ENCODE results near the gene COLGALT1.
"Not testable (repeated sequence)": the region's sequence is repeated elsewhere in the genome, so short reads cannot be mapped to it uniquely, and the experiment has no call there.

Gene COLGALT1

DNA sequence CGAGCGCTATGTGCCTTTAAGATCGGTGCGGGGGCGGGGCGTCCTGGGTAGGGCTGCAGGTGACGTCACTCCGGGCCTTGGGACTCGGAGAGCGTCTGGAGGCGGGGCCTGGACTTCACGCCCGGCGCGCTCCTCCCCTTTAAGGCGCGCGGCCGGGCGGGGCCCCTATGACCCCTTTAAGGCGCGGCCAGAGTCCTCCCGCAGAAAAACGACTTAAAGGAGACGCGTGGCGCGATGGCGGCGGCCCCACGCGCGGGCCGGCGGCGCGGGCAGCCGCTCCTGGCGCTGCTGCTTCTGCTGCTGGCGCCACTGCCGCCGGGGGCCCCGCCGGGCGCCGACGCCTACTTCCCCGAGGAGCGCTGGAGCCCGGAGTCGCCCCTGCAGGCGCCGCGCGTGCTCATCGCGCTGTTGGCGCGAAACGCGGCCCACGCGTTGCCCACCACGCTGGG, at the start of gene COLGALT1:
Gene COLGALT1 (plus strand): TSS at position 170 of the 449 bp plus-strand sequence. CDS start 65 bp downstream, at position 235.
- DNase-seq (ENCODE audit: low read depth) = peak; percentile 93

DNA sequence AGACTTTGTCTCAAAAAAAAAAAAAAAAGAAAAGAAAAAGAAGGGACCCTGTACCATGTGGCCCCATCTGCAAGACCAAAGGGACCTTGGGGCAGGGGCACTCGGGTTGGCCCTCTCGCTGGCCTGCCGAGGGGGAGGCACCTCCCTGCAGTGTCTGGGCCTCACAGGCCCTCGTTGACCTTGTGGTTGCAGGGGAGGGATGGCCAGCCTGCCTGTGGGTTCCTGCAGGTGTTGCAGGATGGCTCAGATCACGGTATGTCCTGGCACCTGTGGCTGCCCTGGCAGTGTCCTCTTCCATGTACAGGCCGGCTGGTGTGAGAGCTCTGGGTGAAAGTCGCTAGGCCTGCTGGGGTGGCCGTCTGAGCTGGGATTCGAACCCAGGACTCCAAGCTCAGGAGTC, 48.7 kb upstream of the COLGALT1 start:
- no peak for DNase-seq (ENCODE audit: low read depth)

DNA sequence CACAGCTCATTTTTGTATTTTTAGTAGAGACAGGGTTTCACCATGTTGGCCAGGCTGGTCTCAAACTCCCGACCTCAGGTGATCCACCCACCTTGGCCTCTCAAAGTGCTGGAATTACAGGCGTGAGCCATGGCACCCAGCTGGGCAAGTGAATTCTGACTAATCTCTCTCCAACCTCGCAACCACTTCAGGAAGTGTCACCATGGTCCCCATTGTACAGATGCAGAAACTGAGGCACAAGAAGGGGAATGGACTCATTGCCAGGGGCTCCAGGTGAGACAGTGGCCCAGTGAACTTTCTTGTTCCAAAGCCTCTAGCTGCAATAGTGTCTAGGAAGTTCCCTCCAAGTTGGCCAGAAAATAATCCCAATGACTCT, 46.9 kb upstream of the COLGALT1 start:
- not testable (repeated sequence) for DNase-seq (ENCODE audit: low read depth)

DNA sequence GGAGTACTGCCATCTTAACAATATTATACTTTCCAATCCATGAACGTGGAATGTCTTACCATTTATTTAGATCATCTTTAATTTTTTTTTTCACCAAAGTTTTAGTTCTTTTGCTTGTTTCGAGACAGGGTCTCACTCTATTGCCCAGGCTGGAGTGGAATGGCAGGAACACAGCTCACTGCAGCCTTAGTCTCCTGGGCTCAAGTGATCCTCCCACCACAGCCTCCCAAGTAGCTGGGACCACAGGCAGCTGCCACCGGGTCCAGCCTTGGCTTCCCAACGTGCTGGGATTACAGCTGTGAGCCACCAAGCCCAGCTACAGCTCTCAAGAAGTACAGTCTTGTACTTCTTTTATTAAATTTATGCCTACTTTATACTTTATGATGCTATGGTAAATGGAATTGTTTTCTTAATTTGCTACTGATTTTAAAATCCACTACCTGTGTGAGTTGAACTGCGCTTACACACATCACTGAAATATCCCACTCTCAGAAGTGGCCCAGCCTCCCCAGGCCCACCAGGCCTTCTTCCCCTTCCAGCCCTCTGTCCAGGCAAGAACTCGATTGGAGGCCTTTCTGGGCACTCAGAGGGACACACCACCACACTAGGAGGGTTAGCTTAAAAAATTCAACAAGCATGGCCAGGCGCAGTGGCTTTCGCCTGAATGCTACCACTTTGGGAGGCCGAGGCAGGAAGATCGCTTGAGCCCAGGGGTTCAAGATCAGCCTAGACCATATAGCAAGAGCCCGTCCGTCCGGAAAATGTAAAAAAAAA, 45.0 kb upstream of the COLGALT1 start:
- DNase-seq (ENCODE audit: low read depth) = no peak

DNA sequence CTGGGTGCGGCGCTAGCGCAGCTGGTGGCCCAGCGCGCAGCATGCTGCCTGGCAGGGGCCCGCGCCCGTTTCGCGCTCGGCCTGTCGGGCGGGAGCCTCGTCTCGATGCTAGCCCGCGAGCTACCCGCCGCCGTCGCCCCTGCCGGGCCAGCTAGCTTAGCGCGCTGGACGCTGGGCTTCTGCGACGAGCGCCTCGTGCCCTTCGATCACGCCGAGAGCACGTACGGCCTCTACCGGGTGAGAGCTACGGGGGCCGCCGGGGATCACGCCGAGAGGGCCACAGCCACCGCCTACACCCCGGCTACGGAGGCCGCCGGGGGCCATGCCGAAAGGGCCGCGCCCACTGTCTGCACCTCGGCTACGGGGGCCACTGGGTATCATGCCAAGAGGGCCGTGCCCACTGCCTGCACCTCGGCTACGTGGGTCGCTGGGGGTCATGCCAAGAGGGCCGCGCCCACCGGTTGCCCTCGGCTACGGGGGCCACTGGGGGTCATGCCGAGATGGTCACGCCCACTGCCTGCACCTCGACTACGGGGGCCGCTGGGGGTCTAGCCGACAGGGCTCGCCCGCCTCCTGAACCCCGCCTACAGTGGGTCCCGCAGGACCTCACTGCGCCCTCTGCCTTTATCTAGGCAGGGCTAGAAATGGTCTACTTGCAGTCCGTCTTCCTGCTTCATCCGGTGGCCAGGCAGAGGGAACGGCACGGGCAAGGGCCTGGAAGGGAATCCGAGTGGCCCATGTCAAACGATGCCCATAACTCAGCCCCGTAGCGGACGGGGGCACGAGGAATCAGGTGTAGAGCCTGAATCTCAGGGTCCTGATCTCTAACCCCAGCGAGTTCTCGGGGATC, 43.5 kb upstream of the COLGALT1 start:
- DNase-seq (ENCODE audit: low read depth) = peak; percentile 77

DNA sequence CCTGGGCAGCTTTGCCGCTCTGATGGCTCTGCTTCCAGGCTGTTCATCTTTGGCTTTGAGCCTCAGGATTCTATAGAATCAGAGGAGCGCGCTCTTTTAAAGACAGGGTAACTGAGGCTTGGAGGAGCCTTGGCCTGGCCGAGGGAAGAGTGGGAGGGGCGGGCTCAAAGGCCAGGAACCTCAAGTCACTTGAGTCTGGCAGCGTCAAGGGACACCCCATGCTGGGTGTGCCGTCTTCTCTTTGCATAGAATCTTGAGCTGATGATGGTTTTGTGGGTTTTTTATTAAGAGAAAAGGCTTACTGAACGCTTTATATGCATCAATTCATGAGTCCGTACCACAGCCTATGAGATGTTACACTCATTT, 42.9 kb upstream of the COLGALT1 start:
- no peak for DNase-seq (ENCODE audit: low read depth)

DNA sequence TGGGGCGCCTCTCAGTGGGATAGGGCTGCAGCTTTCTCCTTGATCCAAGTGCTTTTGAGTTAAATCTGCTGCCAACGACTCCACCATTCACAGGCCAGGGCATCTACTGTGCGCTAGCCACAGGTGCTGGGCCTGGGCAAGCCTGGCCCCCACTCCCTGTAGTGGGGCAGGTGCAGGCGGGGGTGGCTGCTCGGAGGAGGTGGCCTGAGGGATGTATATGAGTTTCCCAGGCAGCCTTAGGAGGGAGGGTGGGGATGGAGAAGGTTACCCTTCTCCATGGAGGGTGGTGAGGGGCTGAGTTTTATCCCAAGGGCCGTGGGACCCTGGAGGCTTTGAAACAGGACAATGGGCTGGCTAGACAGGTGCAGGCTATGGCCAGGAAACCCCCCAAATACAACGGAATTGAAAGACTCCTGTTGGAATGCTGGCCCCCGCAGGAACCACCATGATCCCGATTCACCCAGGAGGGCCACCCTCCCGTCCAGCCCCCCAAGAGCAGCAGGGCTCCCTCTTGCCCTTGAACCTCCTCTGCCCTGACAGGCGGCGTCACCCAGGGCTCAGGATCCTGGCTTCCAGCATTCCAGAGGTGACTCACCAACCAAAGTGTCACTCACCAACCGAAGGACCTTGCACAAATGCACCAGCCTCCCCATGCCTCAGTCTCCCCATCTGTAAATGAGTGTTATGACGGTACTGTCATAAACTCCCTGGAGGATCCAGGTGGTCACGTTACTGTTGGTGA, 39.9 kb upstream of the COLGALT1 start:
- DNase-seq (ENCODE audit: low read depth) = no peak

DNA sequence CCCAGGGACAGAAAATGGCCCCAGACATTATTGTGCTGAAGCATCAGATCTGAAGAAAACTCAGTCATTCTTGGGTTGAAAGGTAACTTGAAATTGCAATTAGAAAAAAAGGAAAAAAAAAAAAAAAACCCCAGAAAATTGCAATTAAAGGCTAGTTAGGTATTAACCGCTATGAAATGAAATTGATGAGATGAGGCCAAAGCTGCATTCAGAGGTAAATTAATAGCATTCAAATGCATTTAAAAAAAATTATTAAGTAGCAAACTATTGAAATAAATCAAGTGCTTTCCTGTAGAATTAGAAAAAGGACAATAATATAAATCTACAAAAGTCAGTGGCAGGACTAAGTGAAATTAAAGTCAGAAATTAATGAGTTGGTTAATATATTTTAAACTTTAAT, 37.6 kb upstream of the COLGALT1 start:
- peak; percentile 20 for DNase-seq (ENCODE audit: low read depth)

DNA sequence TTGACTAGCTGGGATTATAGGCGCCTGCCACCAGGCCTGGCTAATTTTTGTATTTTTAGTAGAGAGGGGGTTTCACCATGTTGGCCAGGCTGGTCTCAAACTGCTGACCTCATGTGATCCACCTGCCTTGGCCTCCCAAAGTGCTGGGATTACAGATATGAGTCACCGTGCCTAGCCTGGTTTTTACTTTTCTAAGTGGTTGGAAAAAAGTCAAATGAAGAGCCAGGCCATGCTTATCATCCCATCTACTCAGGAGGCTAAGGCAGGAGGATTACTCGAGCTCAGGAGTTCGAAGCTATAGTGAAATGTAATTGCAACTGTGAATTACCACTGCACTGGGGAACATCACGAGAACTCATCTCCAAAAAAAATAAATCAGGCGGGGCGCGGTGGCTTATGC, 36.8 kb upstream of the COLGALT1 start:
- DNase-seq (ENCODE audit: low read depth) = not testable (repeated sequence)

DNA sequence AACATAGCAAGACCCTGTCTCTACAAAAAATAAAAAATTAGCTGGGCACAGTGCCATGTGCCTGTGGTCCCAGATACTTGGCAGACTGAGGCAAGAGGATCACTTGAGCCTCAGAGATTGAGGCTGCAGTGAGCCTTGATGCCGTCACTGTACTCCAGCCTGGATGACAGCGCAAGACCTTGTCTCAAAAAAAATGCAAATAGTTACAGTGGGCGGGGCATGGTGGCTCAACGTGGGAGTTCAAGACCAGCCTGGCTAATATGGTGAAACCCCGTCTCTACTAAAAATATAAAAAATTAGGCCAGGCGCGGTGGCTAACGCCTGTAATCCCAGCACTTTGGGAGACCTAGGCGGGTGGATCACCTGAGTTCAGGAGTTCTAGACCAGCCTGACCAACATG, 35.5 kb upstream of the COLGALT1 start:
- peak; percentile 22 for DNase-seq (ENCODE audit: low read depth)

DNA sequence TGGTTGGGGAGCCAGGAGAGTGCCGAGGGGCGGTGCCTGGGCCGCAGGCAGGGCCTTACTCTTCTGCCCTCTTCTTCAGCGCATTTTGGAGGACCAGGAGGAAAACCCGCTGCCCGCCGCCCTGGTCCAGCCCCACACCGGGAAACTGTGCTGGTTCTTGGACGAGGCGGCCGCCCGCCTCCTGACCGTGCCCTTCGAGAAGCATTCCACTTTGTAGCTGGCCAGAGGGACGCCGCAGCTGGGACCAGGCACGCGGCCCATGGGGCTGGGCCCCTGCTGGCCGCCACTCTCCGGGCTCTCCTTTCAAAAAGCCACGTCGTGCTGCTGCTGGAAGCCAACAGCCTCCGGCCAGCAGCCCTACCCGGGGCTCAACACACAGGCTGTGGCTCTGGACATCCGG, 34.6 kb upstream of the COLGALT1 start:
- no peak for DNase-seq (ENCODE audit: low read depth)

DNA sequence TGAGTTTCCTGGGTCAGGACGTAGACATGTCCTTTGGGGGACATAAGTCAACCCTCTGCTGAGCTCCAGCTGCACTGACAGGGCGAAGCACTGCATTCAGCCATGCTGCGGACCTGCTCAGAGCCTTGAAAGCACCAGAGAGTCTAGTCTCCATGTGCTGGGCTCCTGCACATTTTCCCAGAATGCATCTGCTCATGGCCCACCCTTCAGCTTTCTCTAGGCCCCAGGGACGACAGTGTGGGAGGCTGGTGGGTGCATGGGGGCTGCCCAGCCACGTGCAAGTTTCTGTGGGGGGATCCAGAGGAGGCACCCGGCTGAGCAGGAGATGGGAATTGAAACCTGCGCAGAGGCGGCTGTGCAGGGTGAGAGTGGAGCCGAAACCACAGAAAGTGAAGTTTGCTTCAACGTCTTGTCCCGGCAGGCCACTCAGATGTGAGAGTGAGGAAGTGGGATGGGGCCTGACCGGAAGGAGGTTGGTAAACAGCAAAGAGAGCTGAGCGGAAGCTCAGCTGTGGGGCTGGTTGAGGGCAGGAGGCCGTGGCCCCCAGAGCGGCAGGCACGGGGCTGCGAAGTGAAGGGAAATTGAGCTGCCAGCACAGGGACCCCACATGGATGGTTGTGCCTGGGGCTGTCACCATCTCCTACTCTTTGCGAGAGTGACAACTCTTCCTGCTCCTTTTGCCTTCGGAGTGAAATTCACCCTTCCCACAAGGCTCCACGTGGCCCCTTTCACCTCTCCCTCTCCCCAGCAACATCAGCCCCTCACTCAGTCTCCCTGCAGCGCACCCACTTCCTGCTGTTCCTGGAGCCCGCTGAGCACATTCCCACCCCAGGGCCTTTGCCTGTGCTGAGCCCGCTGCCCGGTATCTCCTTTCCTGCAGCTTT, 32.2 kb upstream of the COLGALT1 start:
- no peak for DNase-seq (ENCODE audit: low read depth)

DNA sequence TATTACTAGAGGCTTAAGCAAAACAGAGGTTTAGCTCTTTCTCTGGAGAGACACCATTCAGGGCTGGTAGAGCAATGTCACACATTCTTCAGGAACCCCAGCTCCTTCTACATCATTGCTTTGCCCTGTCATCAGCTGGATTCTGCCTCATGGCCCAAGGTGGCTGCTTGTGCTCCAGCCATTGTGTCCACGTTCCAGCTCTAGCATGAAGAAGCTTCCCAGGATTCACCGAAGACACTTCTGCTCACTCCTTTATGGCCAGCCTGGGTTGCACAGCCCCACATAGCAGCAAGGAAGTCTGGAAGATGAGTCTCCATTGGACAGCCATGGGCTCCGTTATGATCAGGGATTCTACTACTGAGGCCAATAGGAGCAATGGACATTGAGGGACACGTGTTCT, 30.8 kb upstream of the COLGALT1 start:
- DNase-seq (ENCODE audit: low read depth) = no peak

DNA sequence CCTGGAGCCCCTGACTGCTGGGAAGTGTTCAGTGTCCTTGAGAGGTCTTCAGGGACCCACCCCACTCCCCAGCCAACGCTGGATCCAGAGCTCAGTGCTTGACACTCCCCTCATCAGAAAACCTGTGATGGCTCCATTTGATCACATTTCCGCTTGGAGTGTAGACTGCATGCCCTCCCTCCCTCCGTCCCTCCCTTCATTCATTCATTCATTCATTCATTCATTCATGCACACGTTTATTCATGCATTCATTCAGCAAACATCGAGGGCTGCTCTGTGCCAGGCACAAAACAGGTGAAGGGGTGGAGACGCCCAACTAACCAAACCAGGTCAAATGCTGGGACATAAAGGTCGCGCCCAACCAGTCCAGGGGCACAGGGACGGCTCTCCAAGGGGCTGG, 30.3 kb upstream of the COLGALT1 start:
- no peak for DNase-seq (ENCODE audit: low read depth)

DNA sequence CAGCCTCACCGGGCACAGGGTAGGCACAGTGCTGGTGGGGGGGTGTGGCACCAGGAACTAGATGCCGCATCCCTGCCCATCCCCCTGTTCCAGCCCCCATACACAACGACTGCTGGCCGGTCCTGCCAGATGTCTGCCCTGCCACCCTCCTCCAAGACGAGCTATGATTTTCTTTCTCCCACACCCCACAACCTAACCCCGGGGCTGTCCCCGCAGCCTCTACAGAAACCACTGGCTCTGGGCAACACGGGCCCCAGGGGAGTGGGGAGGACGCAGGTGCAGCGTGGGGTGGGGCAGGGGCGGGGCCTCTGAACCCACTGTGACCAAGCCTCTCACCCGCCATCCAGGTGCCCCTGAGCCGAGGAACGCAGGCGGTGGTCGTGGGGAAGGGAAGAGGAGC, 28.5 kb upstream of the COLGALT1 start:
- no peak for DNase-seq (ENCODE audit: low read depth)

DNA sequence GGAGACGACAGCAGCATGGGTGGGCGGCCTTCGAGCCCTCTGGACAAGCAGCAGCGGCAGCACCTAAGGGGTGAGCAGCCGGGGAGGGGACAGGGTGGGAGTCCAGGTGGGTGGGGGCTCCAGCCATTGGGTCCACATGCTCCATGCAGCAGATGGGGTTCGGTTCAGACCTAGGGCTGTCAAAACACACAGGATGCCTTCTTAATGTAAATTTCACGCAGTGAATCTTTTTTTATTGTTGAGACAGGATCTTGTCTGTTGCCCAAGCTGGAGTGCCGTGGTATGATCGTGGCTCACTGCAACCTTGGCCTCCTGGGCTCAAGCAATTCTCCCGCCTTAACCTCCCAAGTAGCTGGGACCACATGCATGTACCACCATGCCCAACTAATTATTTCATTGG, 28.1 kb upstream of the COLGALT1 start:
- DNase-seq (ENCODE audit: low read depth) = no peak

DNA sequence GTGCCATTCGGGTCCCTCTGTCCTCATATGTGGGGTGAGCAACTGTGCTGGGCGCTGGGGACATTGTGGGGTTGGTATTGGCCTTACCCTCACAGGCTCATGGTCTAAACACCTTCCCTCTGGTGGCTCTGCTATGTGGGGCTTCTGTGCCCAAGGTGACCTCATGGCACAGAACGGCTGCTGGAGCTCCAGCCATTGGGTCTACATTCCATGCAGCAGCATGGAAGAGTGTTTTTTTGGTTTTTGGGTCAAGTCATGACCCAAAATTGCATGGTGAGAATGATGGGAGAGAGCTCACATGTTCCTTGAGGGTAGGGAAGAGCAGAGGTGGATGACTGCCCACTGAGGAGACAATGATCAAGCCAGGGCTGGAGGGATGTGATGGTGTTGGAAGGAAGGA, 26.8 kb upstream of the COLGALT1 start:
- DNase-seq (ENCODE audit: low read depth) = no peak

DNA sequence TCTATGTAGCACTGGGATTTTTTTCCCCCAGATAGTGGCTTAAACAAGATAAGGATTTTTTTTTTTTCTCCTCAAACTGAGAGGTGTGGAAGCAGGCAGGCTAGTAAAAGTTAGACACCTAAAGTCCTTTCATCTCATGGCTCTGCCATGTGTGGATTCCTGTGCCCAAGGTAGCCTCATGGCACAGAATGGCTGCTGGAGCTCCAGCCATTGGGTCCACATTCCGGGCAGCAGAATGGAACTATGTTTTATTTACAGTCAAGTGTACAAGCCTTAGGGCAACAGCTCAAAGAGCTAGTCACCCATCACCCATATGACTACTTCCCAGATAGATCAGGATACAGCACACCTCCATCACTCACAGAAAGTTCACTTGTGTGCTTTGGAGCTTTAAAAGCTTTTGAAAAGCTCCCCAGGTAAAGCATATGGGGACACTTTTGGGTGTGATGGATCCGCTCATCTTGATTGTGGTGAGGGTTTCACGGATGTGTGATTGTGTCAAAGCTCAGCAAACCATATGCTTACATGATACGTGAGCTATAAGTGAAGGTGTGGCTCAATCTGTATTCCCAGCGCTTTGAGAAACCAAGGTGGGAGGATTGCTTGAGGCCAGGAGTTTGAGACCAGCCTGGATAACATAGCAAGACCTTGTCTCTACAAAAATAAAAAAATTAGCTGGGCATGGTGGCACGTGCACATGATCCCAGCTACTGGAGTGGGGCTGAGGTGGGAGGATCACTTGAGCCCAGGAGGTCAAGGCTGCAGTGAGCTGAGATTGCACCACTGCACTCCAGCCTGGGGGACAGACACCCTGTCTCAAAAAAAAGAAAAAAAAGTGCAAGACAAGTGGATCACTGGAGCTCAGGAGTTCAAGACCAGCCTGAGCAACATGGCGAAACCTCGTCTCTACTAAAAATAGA, 25.9 kb upstream of the COLGALT1 start:
- DNase-seq (ENCODE audit: low read depth) = no peak

DNA sequence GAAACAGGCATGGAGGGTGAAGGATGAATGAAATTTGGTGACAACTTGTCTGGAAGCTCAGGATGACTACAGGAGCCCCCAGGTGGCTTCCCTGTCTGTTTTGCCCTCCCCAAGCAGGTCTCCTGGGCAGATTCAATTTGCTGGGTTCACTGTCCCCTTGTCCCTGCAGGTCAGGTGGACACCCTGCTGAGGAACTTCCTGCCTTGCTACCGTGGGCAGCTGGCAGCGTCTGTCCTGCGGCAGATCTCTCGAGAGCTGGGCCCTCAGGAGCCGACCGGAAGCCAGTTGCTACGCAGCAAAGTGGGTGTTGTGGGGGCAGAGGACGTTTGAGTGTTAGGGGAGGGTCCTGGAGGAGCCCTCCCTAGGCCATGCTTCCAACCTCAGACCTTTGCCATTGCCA, 24.9 kb upstream of the COLGALT1 start:
- no peak for DNase-seq (ENCODE audit: low read depth)

DNA sequence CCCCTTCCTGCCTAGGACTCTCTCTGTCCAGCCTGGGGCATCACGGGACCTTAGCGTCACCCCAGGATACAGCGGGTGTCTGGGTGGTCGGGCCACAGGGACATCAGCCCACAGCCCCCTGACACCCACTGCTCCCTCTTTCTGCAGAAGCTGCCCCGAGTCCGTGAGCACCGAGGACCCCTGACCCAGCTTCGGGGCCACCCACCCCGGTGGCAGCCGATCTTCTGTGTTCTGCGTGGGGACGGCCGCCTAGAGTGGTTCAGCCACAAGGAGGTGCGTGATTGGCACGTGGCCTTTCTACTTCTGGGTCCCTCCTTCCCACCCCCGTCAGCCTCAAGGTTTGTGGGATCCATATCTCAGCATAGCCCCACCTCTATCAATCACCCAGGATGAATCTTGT, 23.3 kb upstream of the COLGALT1 start:
- DNase-seq (ENCODE audit: low read depth) = no peak

DNA sequence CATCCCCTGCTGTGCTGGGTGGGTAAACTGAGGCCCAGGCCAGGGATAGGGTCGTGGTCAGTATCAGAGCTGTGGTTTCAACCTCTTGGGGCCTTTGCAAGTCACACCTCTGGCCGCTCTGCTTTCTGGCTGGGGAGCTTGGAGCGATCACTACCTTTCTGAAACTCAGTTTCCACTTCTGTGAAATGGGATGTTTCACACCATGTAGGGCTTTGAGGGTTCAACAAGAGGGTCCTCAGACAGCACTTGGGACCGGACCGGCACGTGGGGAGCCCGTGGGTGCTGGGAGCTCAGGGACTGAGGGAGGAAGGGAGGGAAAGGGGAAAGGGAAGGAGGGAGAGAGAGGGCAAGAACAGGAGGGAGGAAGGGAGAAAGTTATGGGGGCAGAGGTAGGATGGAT, 22.9 kb upstream of the COLGALT1 start:
- DNase-seq (ENCODE audit: low read depth) = no peak
